ENCODE data around the gene IFT122.
A peak's percentile ranks its signal among the peaks of the same experiment; 100 is the strongest.

Gene IFT122

DNA sequence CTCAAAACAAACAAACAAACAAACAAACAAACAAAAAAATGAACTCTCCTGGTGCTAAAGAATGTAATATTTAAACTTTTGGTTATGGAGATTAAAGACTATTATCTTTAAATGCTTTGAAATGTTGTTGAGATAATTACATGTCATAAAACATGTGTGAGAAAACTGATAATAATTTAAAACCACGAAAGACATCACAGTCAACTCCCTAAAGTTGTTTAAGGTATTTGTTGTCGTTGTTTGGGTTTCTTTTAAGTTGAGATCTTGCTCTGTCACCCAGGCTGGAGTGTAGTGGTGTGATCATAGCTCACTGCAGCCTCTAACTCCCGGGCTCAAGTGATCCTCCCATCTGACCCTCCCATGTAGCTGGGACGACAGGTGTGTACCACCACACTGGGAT, 23.6 kb upstream of the IFT122 start:
- DNase-seq (ENCODE audit: low read depth in 2 of 2): no peak

DNA sequence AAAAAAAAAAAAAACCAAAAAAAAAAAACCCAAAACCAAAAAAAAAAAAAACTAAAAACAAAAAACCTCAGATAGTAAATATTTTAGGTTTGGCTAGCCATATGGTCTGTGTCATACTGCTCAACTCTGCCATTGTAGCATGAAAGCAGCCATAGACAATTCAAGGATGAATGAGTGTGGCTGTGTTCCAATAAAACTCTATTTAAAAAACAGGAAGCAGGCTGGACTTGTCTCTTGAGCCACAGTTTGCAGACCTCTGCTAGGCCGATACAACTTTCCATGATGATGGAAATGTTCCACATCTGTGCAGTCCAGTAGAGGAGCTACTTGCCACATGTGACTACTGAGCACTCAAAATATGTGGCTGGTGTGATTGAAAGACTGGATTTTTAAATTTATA, 22.7 kb upstream of the IFT122 start:
- DNase-seq (ENCODE audit: low read depth in 2 of 2): no peak

DNA sequence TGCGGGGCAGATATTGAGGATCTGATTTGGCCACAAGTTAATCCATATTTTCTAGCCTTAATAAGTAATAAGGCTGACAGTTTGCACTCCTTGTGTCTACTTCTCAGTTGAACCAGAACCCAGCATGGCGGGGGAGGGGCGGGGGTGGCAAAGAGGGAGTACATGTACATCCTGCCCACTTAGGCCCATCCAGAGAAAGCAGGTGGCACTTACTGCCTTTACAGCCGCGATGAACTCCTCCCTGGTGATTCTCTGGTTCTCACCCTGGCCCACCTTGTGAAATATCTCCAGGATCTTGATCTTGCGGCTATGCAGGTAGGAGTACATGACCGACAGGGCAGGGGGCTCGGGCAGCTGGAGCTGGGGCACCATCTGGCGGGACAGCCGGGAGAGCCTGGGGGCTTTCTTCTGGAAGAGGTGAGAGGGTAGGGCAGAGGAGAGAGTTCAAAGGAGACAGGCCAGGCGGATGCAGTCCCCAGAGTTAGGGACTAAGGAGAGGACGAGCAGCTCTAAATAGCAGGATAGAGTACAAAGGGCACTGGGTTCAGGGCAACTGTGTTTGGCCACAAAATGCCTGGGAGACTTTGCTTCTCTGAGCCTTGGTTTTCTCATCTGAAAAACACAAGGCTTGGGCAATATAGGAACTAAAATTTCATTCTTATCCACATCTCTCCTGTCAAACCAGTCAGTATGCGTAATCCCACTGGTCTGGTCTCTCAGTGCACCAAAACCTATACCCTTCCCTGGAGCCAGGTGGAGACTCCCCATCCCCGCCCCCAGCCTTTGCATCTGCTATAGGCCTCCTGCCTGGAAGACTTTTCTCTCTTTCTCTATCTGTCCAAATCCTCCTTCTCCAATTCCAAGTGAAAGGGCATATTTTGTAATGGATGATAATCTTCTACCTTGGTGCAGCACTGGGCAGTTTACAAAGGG, 21.7 kb upstream of the IFT122 start:
- no peak for DNase-seq (ENCODE audit: low read depth in 2 of 2)

DNA sequence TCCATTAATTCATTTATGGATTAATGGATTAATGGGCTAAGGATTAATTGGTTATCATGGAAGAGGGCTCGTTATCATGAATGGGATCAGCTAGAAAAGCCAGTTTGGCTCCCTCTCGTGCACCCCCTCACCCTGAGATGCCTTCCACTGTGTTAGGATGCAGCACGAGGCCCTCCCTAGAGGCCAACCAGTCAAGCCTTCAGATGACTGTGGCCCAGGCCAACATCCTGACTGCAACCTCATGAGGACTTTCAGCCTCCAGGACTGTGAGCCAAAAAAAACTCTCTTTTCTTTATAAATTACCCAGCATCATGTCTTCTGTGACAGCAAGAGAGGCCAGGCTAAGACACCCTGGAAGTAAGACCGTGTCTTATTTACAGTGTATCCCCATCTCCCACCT, 20.5 kb upstream of the IFT122 start:
- DNase-seq (ENCODE audit: low read depth in 2 of 2): no peak

DNA sequence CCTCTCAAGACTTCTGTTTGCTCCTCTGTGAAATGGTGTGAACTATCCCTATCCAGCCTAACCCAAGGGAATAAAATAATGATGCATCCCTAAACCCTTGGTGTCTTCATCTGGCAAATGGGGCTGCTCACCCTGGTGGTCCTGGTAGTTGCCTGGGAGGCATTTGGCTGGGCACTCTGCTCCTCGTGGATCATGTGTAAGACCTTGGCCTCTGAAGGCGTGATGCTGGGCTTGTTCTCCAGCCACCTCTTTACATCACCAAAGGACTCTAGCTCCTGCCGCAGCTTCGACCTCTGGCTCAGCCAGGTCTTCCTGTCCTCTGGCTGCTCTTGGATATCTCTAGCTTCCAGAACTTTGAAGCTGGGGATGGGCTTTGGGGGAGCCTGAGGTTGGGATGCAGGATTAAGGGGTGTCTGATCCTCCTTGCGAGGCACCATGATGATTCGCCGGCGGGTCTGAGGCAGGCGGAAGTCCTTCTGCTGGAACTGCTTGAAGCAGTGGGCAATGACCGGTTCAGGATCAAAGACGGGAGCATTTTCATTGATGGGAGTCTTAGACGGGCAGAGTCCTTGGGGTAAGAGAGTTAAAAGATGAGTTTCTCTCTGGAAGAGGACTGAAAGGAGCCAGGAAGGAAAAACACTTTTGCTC, 18.7 kb upstream of the IFT122 start:
- no peak for DNase-seq (ENCODE audit: low read depth in 2 of 2)

DNA sequence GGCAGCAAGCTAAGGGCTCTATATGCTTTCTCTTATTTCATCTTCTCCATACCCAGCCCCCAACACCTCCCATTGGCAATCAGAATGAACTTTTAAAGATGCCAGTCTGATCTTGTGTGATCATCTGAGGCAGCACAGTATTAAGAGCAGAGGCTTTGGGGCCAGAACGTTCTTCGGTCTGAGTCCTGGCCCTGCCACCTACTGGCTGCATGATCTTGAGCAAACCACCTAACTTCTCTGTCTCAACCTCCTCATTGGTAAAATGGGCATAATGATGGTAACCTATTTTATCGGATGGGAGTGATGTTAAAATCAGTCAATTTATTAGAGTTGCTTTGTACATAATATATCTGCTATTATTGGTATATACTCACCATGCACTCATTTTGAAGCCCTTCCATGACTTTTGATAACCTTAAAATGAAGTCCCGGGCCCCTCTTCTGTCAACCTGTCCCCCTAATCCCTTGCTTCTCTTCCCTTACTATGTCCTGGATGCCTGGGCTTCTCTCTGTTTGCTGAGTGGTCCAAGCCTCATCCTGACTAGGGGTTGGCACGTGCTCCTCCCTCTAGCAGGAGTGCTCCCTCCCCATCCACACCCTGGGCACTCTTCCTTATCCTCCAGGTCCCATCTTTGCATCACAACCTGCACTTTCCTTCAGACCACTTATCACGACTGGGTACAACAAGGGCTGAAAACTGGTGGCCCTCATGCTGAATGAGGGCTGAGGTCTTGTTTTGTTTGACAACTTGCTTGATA, 17.9 kb upstream of the IFT122 start:
- DNase-seq (ENCODE audit: low read depth in 2 of 2): no peak

DNA sequence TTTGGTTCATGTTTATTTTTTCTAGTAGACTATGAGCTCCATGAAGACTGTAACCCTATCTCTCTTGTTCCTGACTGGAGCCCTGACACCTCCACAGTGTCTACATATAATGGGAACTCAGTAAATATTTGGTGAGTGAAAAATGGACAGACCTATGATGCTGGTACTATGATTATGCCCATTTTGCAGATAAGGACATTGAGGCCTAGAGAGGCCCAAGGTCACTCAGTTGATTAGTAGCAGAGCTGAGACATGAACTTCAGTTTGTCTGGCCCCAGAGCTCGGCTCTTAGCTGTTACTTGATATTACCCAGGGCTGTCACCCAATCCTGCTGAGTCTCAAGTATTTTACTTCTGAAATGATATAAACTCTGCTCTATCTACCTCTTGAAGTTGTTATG, 17.1 kb upstream of the IFT122 start:
- DNase-seq (ENCODE audit: low read depth in 2 of 2): no peak

DNA sequence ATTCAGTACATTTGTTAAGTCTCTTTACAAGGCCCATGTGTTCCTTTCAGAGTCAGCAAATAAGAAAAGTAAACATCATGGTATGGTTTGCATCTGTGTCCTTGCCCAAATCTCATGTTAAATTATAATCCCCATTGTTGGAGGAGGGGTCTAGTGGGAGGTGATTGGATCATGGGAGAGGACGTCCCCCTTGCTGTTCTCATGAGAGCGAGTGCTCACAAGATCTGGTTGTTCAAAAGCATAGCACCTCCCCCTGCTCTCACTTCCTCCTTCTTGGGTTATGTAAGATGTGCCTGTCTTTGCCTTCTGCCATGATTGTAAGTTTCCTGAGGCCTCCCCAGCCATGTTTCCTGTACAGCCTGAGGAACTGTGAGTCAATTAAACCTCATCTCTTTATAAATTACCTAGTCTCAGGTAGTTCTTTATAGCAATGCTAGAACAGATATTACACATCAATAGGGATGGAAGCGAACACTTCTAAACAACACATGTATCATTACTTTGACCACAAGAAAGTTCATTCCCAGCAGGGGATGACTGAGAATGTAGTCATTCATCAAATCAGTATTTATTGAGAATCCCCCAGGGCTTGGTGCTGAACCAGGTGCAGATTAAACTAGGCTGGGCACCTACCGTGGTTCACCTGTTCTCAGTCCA, 15.7 kb upstream of the IFT122 start:
- DNase-seq (ENCODE audit: low read depth in 2 of 2): no peak

DNA sequence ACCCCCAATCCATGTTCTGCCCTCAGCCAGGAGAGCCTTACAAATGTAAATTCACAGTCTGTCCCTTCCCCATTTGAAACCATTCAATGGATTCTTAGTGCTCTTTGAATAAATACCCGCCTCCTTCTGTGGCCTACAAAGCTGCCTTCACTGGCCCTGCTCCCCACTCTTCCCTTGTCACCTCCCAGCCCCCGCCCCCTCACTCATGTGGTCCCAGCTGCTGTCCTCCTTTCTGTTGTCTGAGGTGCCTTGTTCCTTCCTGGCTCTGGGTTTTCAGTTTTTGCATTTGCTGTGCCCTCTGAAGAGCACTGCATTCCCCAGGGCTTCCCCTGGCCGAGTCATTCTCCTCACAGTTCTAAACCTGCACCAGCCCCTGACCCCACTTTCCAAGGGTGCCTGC, 14.8 kb upstream of the IFT122 start:
- DNase-seq (ENCODE audit: low read depth in 2 of 2): no peak

DNA sequence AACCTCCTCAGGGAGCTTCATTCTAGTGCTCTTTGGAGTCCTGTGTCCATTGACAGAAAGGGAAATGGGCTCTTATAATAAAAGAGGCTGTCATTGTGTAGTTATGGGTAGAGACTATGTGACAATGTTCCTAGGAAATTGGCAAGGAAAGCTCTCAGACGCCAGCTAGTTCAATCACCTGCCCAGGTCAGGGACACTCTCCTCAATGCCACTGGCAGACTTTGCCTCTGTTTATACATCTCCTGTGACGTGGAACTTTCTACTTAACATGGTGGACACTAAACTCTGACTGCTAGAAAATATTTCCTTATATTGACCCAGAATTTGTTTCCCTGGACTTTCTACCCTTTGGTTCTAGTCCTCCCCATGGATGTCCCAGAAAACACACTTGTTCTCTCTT, 14.4 kb upstream of the IFT122 start:
- DNase-seq (ENCODE audit: low read depth in 2 of 2): no peak

DNA sequence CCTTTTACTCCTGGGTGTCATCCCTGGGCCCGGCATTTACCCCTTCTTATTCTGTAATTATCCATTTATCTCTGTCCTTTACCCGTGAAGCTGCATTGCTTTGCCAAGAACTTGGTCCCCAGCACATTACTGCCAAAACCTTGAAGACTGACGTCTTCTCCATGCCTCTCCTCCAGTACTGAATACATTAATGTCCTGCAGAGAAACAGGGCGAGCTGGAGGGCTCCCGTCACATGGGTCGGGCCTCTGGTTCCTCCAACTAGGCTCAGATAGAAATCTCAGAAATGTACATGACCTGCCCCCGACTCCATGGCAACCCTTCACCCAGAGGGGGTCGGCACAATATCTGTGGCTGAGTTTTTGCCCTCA, 12.0 kb upstream of the IFT122 start:
- no peak for DNase-seq (ENCODE audit: low read depth in 2 of 2)

DNA sequence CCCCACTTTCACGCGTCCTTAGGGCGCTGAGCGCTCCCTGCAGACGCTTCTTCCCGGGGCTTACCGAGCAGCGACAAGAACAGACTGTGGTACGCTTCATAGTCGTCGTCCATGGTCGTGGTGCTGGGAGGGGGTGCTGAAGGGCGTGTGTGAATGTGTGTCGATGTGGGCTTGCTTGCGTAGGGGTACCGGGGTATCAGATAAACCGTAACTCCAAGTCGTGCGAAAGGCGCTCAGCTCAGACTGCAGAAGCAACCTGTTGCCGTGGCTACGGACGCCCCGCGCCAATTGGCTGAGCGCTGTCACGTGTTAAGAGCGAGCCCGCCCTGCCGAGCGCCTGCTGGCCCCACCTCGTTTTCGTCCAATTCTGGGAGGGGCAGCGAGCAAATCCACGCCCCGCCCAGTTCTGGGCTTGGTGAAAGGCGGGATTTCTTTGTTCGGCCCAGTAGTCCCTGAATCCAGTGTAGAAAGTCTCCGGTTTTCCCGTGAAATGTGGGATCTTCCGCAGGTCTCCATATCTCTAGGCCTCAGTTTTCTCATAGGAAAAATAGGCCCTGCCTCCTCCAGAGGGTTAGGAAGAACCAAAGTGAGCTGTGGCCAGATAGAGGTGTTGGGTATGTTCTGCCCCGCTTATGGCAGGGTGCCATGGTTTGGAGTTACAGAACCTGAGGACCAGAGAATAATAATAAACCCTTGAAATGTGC, 11.5 kb upstream of the IFT122 start, which contains the start of gene EFCAB12:
EFCAB12 (minus strand) TSS at position 261 of the 704 bp plus-strand sequence; CDS start at position 113, 148 bp downstream.
- peak; percentile 60 to 82 for DNase-seq (ENCODE audit: low read depth in 2 of 2)

DNA sequence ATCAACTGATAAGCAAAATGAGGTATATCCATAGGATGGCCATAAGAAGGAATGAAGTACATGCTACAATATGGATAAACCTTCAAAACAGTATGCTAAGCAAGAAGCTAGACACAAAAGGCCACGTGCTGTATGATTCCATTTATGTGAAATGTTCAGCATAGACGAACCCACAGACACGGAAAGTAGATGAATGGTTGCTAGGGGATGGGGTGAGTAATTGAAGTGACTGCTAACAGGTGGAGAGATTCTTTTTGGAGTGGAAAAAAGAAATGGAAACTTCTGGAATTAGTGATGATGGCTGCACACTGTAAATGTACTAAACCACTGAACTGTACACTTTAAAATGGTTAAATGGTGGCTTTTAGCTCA, 11.0 kb upstream of the IFT122 start:
- no peak for DNase-seq (ENCODE audit: low read depth in 2 of 2)

DNA sequence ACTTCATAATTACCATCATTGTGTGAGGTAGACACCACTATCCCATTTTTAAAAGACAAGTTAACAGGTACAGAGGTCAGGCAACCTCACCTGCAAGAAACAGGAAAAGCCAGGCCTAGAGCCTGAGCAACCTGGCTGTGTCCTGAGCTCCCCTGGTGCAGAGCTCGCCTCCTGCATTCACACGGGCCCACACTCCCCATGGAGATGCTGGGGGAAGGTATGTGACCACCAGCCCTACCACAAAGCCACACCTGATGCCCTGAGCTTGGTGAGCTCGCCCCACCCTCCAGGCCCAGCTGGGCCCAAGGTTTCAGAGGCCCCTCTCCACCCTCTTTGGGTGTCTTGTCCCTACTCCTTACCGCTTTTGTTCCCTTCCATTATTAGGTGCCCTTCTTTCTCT, 10.4 kb upstream of the IFT122 start:
- no peak for DNase-seq (ENCODE audit: low read depth in 2 of 2)

DNA sequence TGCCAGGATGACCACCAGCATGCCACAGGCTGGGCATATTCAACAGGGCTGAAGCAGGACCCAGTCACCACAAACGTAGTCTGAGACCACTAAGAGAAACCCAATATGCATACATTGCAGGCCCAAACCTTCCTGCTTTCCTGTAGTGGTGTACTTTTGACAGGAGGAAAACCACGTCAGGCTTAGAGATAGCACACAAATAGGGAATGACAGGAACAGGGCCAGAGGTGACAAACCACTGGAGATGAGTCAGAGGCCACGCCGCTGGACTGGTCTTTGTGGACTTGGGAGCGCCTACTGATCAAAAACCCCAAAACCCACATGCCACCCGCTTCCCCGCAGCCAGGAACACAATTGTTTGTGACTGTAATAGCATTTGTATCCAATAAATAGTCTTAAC, 8.0 kb upstream of the IFT122 start:
- DNase-seq (ENCODE audit: low read depth in 2 of 2): no peak

DNA sequence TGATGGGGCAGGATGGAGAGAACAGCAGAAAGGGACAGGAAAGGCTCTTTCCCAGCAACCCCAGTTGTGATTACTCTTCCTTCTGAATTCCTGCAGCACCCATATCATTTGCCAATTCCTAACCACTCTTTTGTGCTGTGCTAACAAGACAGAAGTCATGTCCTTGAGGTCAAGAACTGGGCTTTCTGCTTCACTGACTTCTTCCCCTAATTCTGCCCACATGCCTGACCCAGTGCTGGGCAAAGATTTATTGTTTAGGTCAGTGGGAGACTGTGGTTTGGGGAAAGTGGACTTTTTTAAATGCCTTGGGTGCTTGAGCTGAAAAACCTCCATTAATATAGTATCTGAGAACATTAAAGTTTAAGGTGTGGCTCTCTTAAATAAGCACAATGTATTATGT, 7.4 kb upstream of the IFT122 start:
- no peak for DNase-seq (ENCODE audit: low read depth in 2 of 2)

DNA sequence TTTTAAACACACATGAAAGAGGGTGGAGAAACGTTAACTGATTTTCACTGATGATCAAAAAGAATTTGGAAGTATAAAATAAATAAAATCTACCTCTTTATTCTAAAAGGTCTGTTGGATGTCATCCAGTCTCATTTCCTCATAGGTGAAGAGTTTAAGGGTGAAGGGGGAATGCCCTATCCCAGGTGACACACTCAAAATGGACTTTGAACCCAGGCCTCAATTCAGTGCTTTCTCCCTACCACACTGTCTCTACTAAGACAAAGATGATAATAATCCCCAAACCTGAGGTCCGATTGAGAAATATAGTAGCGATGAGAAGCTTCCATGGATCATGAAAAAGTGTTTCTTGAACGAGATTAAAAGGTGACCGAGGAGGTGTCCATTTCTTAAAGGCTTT, 6.5 kb upstream of the IFT122 start:
- DNase-seq (ENCODE audit: low read depth in 2 of 2): no peak

DNA sequence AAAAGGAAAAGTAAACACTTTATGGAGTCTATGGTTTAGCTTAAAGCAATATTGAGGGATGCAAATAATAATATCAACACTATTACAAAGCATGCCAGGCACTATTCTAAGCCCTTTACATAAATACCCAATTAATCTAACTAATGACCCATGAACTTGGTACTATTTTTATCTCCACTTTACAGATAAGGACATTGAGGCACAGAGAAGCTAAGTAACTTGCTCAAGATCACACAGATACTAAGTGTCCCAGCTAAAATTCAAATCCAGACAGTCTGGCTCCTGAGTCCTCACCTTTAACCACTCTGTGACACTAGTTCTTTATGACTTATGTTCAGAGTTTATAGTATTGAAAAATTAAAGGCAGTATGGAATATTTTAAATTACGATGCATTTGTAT, 5.9 kb upstream of the IFT122 start:
- no peak for DNase-seq (ENCODE audit: low read depth in 2 of 2)

DNA sequence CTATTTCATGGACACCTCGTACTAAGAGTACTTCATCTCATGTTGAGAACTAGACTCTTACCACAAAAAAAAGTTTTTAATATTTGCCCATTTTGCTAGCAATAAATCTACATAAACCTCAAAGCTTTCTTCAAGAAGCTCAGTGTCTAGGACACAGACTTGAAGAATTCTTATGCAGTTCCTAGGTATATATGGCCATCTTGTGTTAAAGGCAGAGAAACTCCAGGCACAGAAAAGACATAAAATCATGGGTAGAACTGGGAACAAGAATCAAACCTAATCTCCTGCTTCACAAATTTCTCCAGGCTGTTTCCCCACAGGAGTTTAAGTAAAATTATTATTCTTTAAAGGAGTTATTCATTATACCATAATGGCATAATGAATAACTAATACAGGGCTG, 4.7 kb upstream of the IFT122 start:
- DNase-seq (ENCODE audit: low read depth in 2 of 2): no peak

DNA sequence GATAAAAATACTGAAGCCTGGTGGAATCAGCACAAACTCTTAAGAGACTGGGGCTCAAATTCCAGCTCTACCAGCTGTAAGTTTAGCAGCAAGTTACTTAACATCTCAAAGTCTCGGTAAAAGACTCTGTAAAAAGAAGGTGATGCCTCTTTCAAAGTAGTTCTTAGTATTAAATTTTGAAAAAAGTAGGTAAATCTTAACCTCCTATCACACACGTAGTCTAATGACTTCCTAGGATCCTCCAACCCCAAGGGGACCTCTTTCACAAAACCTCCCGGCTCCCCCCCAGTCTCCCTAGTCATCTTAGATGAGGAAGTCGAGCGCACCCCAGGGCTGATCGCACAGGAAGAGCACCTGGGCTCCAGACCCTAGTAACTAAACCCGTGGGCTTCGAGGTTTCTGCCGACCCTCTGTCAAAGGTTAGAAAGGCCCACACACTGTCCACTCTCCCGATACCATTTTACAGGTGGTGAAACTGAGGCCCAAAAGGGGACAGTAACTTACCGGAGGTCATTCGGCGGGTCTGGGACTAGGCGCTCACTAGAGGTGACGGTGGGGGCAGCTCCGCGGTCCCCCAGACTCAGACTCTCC, 703 bp upstream of the IFT122 start:
- DNase-seq (ENCODE audit: low read depth in 2 of 2): peak; percentile 0 to 21

DNA sequence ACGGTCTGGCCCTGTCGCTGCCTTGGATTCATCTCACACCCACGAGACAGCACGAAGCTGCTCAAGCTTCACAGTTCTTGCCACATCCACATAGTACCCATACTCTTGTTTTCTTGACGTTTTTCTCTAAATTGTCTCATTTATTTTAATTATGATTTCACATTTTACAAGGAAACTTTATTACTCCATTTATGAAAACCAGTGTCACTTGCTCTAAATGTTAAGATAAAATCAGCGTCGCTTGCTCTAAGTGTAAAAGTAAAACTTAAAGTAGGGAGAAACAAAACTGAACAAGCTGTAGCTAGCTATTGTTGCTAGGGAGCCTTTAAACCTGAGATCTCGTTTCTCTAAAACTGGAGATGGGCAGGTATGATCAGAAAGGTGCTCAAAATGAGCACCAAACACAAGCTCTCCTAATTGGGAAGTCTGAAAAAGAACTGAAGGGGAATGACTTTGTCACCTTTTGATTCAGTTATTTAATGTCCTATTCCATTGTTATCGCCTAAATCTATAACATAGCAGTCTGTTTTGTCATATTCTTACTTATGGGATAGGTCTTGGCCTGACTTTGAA, 680 bp downstream of the IFT122 start:
- no peak for DNase-seq (ENCODE audit: low read depth in 2 of 2)
